ENCODE data around the gene TBX2. TPM values are rescaled to one million over a fixed set of nuclear protein-coding genes. Genes with fewer than 3 reads are reported as not detected.

The TBX2 gene
- total and polyA plus RNA-seq, 2 of the 13 experiments (the other 11 are each of a cell fraction or from before 2014, with no cell fraction given): 2.8 to 15.3 TPM

DNA sequence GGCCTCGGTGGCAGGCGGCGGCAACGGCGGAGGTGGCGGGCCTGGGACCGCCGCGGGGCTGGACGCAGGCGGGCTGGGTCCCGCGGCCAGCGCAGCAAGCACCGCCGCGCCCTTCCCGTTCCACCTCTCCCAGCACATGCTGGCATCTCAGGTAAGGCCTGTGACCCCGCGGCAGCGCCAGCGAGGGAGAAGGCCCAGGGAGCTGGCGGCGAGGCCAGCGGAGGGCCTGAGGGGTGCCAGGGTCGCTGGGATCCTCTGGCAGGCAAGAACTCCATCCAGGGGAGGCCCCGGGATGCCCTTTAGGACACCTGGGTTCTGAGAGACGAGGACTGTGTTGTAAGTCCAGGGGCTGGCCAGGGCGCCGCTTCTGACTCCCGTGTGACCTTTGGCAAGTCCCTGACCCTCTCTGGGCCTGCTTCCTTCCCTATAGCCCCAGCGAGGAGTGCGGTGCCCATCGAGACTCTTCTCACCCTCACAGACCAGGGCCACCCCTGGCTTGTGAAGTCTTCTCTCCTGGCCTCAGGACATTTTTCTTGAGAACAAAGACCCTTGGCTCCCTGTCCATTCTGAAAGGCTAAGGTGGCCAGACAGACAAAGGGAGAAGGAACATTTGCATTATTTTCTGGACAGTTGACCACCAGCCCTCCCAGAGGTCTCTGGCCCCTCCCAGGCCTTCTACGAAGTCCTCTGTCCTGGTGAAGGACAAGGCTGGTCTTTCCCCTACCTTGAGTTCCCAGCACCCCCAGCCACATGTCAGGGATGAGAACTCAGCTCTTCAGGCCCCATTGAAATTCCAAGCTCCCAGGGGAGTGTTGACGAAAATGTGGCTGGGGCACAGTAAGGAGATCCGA, 6.3 kb downstream of the TBX2 start (continued):
- peak; percentile 44 for TF ChIP-seq AGO2 (optimal IDR thresholded peaks at IDR 0.05; ENCODE audit: low read depth, low read length)
- TF ChIP-seq CENPT (CRISPR knock-in tag; IDR thresholded peaks at IDR 0.05; ENCODE audit: low read depth): no peak
- TF ChIP-seq RAD21 (CRISPR knock-in tag; IDR thresholded peaks at IDR 0.05): no peak
- TF ChIP-seq RAD51 (IDR thresholded peaks at IDR 0.05; ENCODE audit: borderline replicate concordance): no peak
- TF ChIP-seq KDM5A (IDR thresholded peaks at IDR 0.05; ENCODE audit: borderline replicate concordance, low read length): no peak
- TF ChIP-seq SRSF4 (IDR thresholded peaks at IDR 0.05; ENCODE audit: low read depth, low read length, poor library complexity, severe bottlenecking): no peak
- TF ChIP-seq ZNF777 (CRISPR knock-in tag; IDR thresholded peaks at IDR 0.05): no peak
- TF ChIP-seq HIVEP1 (CRISPR knock-in tag; IDR thresholded peaks at IDR 0.05): no peak
- no peak for TF ChIP-seq ZNF749 (CRISPR knock-in tag; IDR thresholded peaks at IDR 0.05; ENCODE audit: borderline replicate concordance)

- H3K4me2 ChIP-seq (ENCODE audit: low read depth, low read length): no peak overlapping the region
- H3K9me3 ChIP-seq (ENCODE audit: low read length): no peaks in the 10 kb centered on the region
- no peak for ATAC-seq
- no peak overlapping the region for H3K27ac ChIP-seq (ENCODE audit: extremely low read length, insufficient read depth, low read length)
- no peak for FAIRE-seq
- H3K9ac ChIP-seq (ENCODE audit: insufficient read depth, low read depth, low read length): no peak overlapping the region
- intact Hi-C loops (cut with micrococcal nuclease; ENCODE audit: unreplicated experiment) (loop anchor here (5.0 kb wide), 1 partner anchor 404 kb away; no protein-coding TSS in a partner anchor), in situ Hi-C loops (cut with HindIII; ENCODE audit: extremely low pct_ligation_motif_present, low pct_unique_long_range_greater_than_20kb) (no loop called here)
- 62% methylated on average over 1 of the region's 1 CpG for WGBS (ENCODE audit: low lambda C conversion rate)
- H3K36me3 ChIP-seq (replicated peaks in 1 of 2; ENCODE audit: control insufficient read depth in 1 of 2, insufficient read depth in 2 of 2, low read length in 2 of 2): peaks cover 4 to 6% of the 10 kb centered on the region in 2 experiments; a peak in 2 of 5 replicates
- H4K20me1 ChIP-seq (ENCODE audit: insufficient read depth, low read length): no peaks in the 10 kb centered on the region
- POLR2A ChIA-PET: no interaction called here
- TF ChIP-seq ZNF264 (CRISPR knock-in tag; IDR thresholded peaks at IDR 0.05): no peak
- no peak for TF ChIP-seq PRMT3 (CRISPR knock-in tag; IDR thresholded peaks at IDR 0.05; ENCODE audit: borderline replicate concordance, low read depth)
- TF ChIP-seq HOXA5 (CRISPR knock-in tag; IDR thresholded peaks at IDR 0.05): no peak
- TF ChIP-seq FOXJ3 (CRISPR knock-in tag; IDR thresholded peaks at IDR 0.05; ENCODE audit: borderline replicate concordance): no peak
- TF ChIP-seq TCF7 (IDR thresholded peaks at IDR 0.05; ENCODE audit: low read depth): no peak
- no peak for TF ChIP-seq ZSCAN29 (CRISPR knock-in tag; conservative IDR thresholded peaks at IDR 0.05)
- no peak for TF ChIP-seq ZNF530 (CRISPR knock-in tag; IDR thresholded peaks at IDR 0.05; ENCODE audit: low read depth)
- no peak for TF ChIP-seq ZNF354B (CRISPR knock-in tag; IDR thresholded peaks at IDR 0.05)
- TF ChIP-seq, protein P1, sequence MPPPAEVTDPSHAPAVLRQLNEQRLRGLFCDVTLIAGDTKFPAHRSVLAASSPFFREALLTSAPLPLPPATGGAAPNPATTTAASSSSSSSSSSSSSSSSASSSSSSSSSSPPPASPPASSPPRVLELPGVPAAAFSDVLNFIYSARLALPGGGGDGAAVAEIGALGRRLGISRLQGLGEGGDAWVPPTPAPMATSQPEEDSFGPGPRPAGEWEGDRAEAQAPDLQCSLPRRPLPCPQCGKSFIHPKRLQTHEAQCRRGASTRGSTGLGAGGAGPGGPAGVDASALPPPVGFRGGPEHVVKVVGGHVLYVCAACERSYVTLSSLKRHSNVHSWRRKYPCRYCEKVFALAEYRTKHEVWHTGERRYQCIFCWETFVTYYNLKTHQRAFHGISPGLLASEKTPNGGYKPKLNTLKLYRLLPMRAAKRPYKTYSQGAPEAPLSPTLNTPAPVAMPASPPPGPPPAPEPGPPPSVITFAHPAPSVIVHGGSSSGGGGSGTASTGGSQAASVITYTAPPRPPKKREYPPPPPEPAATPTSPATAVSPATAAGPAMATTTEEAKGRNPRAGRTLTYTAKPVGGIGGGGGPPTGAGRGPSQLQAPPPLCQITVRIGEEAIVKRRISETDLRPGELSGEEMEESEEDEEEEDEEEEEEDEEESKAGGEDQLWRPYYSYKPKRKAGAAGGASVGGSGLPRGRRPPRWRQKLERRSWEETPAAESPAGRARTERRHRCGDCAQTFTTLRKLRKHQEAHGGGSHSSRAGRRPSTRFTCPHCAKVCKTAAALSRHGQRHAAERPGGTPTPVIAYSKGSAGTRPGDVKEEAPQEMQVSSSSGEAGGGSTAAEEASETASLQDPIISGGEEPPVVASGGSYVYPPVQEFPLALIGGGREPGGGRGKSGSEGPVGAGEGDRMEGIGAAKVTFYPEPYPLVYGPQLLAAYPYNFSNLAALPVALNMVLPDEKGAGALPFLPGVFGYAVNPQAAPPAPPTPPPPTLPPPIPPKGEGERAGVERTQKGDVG (CRISPR knock-in tag; IDR thresholded peaks at IDR 0.05; ENCODE audit: borderline replicate concordance): no peak
- TF ChIP-seq STAG1 (CRISPR knock-in tag; IDR thresholded peaks at IDR 0.05): no peak
- TF ChIP-seq ZKSCAN1 (IDR thresholded peaks at IDR 0.05; ENCODE audit: low read length): no peak
- DNase-seq (ENCODE audit: low spot score): no peak
- H2AFZ ChIP-seq (ENCODE audit: low read length): no peak overlapping the region
- CTCF ChIA-PET (ENCODE audit: low intra/inter-chr PET ratio, low total read pairs): no interaction called here
- H3K27me3 ChIP-seq (ENCODE audit: control insufficient read depth in 1 of 2, insufficient read depth in 2 of 2, low read length in 2 of 2): no peaks in the 10 kb centered on the region
- no TSS peak for BruUV-seq (replicated peaks)
- no peak overlapping the region for H3K4me3 ChIP-seq (replicated peaks in 1 of 3; ENCODE audit: insufficient read depth in 1 of 3, low read depth in 2 of 3, low read length in 3 of 3)
- peaks cover 34% of the 10 kb centered on the region for H3K4me1 ChIP-seq (ENCODE audit: insufficient read depth, low read length)
- no peaks in the 10 kb centered on the region for H3K79me2 ChIP-seq (ENCODE audit: insufficient read depth, low read length)
These were observed 6.8 kb downstream of the TBX2 start for GRCh38 chr17:61406537-61406845.
